ENCODE measurements around the gene ECE1.

DNA sequence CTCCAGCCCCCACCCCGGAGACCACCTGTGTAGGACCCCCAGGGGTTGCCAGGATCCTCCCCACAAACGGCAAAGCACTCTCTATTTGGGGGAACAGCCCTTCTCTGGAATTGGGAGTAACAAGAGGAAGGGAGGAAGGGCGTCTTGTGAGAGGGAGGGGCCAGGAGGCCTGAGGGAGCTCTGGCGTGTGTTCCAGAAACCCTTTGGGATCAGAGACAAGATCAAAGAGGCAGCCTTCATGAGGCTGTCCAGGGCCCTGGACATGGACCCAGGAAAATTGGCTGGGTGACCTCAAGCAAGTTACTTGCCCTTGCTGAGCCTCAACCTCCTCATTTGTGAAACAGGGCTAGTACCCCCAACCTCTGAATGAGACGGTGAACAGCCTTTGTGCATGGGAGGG is 18.1 kb upstream of the ECE1 start:
- TF ChIP-seq, protein P1, sequence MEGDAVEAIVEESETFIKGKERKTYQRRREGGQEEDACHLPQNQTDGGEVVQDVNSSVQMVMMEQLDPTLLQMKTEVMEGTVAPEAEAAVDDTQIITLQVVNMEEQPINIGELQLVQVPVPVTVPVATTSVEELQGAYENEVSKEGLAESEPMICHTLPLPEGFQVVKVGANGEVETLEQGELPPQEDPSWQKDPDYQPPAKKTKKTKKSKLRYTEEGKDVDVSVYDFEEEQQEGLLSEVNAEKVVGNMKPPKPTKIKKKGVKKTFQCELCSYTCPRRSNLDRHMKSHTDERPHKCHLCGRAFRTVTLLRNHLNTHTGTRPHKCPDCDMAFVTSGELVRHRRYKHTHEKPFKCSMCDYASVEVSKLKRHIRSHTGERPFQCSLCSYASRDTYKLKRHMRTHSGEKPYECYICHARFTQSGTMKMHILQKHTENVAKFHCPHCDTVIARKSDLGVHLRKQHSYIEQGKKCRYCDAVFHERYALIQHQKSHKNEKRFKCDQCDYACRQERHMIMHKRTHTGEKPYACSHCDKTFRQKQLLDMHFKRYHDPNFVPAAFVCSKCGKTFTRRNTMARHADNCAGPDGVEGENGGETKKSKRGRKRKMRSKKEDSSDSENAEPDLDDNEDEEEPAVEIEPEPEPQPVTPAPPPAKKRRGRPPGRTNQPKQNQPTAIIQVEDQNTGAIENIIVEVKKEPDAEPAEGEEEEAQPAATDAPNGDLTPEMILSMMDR (IDR thresholded peaks at IDR 0.05): no peak
- TF ChIP-seq EZH2phosphoT487 (IDR thresholded peaks at IDR 0.05) (no peak), EZH2 (IDR thresholded peaks at IDR 0.05) (no peak)
